KMS-11 (cell line): ENCODE data around the gene CRIM1.

ENCODE experiments used
- H2AFZ ChIP-seq: fragments of 200-600 bp; sonication (generic); 2 replicates; pipeline ENCODE4 v1.6.1; 2016; ENCODE audit warnings: antibody characterized with exemption, mixed run types, low read depth
- H3K27ac ChIP-seq: fragments of 200-600 bp; sonication (generic); 2 replicates; pipeline ENCODE4 v1.6.1; 2016; ENCODE audit warnings: mild to moderate bottlenecking, mixed run types
- H3K27me3 ChIP-seq: fragments of 200-600 bp; sonication (generic); 2 replicates; pipeline ENCODE4 v1.6.1; 2017; ENCODE audit warnings: mild to moderate bottlenecking, low read depth, mixed run types, moderate library complexity; ENCODE audit not compliant: insufficient read depth
- H3K36me3 ChIP-seq: fragments of 200-600 bp; sonication (generic); 2 replicates; pipeline ENCODE4 v1.6.1; 2017; ENCODE audit warnings: mild to moderate bottlenecking, mixed run types; ENCODE audit not compliant: insufficient read depth
- H3K4me1 ChIP-seq: fragments of 200-600 bp; sonication (generic); 2 replicates; pipeline ENCODE4 v1.6.1; 2016; ENCODE audit warnings: mild to moderate bottlenecking, low read depth, mixed run types; ENCODE audit not compliant: poor library complexity, severe bottlenecking
- H3K4me2 ChIP-seq: fragments of 200-600 bp; sonication (generic); 2 replicates; pipeline ENCODE4 v1.7.0; 2016; ENCODE audit warnings: mild to moderate bottlenecking, mixed run types
- H3K4me3 ChIP-seq: fragments of 200-600 bp; sonication (generic); IDR thresholded peaks from 2 replicates; pipeline ENCODE4 v1.6.1; 2017; ENCODE audit warnings: low read depth, low read length, mixed read lengths; ENCODE audit not compliant: insufficient read depth
- H3K79me2 ChIP-seq: fragments of 200-600 bp; sonication (generic); 2 replicates; pipeline ENCODE4 v1.6.1; 2016; ENCODE audit warnings: low read depth, mixed run types; ENCODE audit not compliant: insufficient read depth
- H3K9ac ChIP-seq: fragments of 200-600 bp; sonication (generic); 2 replicates; pipeline ENCODE4 v1.6.1; 2016; ENCODE audit warnings: mild to moderate bottlenecking, mixed run types
- H4K20me1 ChIP-seq: fragments of 200-600 bp; sonication (generic); 2 replicates; pipeline ENCODE4 v1.6.1; 2016; ENCODE audit warnings: mild to moderate bottlenecking, mixed run types; ENCODE audit not compliant: insufficient read depth
- TF ChIP-seq, protein P1 (sequence below): fragments of 200-600 bp; sonication (generic); conservative IDR thresholded peaks from 2 replicates; pipeline ENCODE4 v1.6.1; 2017; ENCODE audit warnings: low read depth, mild to moderate bottlenecking, antibody characterized with exemption, low read length, moderate library complexity, mixed read lengths

The CRIM1 gene

DNA sequence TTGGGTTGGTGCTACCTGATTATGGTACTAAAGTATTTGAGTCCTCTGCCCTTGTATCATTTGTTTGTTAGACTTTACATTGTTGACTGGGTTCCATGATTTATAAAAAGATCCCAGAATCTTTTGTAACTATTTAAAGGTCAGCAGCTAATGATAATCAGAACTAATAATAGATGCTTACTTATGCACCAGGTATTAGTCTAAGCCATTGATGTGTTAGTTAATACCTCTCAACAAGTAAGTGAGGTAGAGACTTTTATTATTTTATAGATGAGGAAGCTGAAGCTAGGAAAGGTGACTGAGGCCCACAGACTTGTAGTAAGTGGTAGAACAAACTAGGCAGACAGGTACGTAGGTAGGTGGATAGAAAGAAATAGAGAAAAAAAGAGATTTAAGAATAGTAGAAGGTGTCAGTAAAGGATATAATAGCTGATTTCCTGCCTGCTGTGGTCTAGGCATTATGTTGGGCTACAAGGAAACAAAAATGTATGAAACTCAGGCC lies 68.1 kb downstream of the CRIM1 start:
- no peak overlapping the region for H3K4me3 ChIP-seq
- H3K36me3 ChIP-seq: no peaks in the 10 kb centered on the region
- no peaks in the 10 kb centered on the region for H3K79me2 ChIP-seq
- H3K27ac ChIP-seq: no peak overlapping the region
- no peaks in the 10 kb centered on the region for H4K20me1 ChIP-seq
- H2AFZ ChIP-seq: no peak overlapping the region
- TF ChIP-seq, protein P1, sequence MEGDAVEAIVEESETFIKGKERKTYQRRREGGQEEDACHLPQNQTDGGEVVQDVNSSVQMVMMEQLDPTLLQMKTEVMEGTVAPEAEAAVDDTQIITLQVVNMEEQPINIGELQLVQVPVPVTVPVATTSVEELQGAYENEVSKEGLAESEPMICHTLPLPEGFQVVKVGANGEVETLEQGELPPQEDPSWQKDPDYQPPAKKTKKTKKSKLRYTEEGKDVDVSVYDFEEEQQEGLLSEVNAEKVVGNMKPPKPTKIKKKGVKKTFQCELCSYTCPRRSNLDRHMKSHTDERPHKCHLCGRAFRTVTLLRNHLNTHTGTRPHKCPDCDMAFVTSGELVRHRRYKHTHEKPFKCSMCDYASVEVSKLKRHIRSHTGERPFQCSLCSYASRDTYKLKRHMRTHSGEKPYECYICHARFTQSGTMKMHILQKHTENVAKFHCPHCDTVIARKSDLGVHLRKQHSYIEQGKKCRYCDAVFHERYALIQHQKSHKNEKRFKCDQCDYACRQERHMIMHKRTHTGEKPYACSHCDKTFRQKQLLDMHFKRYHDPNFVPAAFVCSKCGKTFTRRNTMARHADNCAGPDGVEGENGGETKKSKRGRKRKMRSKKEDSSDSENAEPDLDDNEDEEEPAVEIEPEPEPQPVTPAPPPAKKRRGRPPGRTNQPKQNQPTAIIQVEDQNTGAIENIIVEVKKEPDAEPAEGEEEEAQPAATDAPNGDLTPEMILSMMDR: no peak
- no peaks in the 10 kb centered on the region for H3K4me1 ChIP-seq
- no peak overlapping the region for H3K4me2 ChIP-seq
- H3K27me3 ChIP-seq: no peaks in the 10 kb centered on the region
- no peak overlapping the region for H3K9ac ChIP-seq

DNA sequence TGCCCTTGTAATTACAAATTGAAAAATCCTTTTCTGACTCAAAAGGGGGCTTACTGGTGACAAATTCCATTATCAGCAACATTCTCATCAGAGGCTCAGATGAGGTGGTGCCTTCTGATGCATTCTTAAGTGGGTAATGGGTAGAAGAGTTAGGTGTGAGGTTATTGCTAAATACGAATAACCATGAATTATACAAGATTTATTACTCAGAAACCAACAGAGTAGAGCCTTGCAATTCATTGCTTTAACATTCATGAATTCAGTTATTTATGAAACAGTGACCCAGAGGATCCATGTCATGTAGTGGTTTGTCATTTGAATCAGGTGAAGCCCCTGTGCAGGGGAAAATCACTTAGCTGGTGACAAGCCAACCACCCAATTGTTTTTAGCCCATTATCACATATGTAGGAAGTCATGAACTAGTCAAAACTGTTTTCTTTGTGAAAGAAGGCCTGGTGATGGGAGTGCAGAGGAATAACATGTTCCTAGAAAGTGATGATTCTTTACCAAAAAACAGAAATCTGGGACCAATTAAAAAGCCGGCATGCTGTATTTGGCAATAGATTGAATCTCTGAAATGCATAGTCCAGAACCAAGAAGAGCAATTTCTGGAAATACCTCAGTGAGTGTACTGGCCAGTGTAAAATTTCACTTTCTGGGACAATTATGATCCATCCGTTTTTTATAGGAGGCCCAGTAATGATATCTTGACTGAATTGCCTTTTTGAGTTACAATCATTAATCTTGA lies 70.2 kb downstream of the CRIM1 start:
- H3K4me1 ChIP-seq: no peaks in the 10 kb centered on the region
- H3K36me3 ChIP-seq: no peaks in the 10 kb centered on the region
- H2AFZ ChIP-seq: no peak overlapping the region
- H3K27me3 ChIP-seq: no peaks in the 10 kb centered on the region
- no peaks in the 10 kb centered on the region for H3K79me2 ChIP-seq
- H4K20me1 ChIP-seq: no peaks in the 10 kb centered on the region
- H3K27ac ChIP-seq: no peak overlapping the region
- no peak overlapping the region for H3K4me2 ChIP-seq
- H3K4me3 ChIP-seq: no peak overlapping the region
- TF ChIP-seq, protein P1: no peak
- no peak overlapping the region for H3K9ac ChIP-seq

DNA sequence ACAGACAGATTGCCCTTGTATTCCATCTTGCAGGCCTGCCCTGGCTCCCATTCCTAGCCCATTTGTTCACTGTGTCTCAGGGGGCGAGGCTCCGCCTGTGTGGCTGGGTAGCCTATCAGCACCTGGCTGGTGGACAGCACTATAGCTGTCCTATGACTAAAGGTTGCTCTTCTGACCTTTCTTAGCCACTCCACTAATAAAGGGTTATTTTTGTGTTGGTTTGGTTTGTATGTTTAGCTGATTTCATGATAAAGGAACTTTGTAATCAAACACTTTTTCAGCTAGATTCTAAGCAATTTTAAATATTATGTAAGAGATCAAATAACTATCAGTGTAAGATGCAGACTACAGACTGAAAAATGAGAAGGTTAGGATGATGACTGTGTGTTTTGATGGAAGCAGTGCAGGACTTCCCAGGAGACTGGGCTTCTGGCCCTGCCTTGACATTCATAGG lies 72.2 kb downstream of the CRIM1 start:
- Histone ChIP-seq H3K9ac (no peak overlapping the region), H3K27me3 (no peaks in the 10 kb centered on the region), H3K27ac (no peak overlapping the region), H3K4me1 (no peaks in the 10 kb centered on the region), H2AFZ (no peak overlapping the region), H3K4me3 (no peak overlapping the region), H3K4me2 (no peak overlapping the region), H3K36me3 (no peaks in the 10 kb centered on the region), H4K20me1 (no peaks in the 10 kb centered on the region), H3K79me2 (no peaks in the 10 kb centered on the region)
- TF ChIP-seq, protein P1: no peak

DNA sequence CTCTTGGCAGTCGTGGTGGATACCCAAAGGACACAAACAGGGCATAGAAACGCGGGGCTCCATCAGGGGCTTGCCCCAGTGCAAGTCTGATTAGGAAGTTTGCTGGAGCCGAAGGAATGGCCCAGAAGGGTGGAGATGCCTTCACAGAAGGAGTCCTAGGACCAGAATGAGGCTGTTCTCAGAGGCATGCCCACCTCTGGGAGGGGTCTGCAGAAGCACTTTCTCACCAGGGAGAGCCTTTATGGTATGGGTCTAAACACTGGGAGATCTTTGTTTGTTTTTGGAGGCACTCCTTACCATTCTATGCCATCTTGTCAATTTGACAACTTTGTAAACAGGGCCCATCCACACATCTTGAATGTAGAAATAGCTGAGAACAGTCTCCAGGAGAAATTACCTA lies 75.0 kb downstream of the CRIM1 start:
- no peaks in the 10 kb centered on the region for H3K79me2 ChIP-seq
- no peaks in the 10 kb centered on the region for H3K4me1 ChIP-seq
- TF ChIP-seq, protein P1: no peak
- H3K27ac ChIP-seq: no peak overlapping the region
- no peak overlapping the region for H2AFZ ChIP-seq
- H3K4me3 ChIP-seq: no peak overlapping the region
- no peaks in the 10 kb centered on the region for H3K36me3 ChIP-seq
- no peaks in the 10 kb centered on the region for H3K27me3 ChIP-seq
- H3K4me2 ChIP-seq: no peak overlapping the region
- no peaks in the 10 kb centered on the region for H4K20me1 ChIP-seq
- H3K9ac ChIP-seq: no peak overlapping the region
